NCI-H1092 (cell line): Measurements from ENCODE around the gene TICRR.

Experiments
- DNase-seq: peaks from one replicate; lab custom pipeline; 2025; lab: John Stamatoyannopoulos, UW

TICRR gene

GRCh38 chr15:89630260-89630659 is 55.0 kb downstream of the TICRR start:
- DNase-seq = no peak

- no peak for DNase-seq
These were observed 56.0 kb downstream of the TICRR start for GRCh38 chr15:89630974-89631901.

DNA sequence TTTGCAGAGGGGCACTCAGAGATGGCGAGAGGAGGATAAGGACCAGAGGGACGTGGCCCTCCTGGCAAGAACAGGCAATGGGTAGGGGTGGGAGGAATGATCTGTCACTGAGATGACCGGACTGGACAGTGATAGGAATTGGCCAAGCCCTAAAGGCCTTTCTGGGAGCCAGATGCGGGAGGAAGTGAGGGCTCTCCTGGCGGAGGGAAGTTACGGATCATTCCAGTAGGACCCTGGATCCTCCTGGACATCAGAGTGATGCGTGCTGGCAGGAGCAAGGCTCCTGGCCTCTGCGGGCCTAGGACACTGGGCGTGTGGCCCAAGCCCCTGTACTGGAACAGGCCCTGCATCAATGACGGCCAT is 56.6 kb downstream of the TICRR start:
- no peak for DNase-seq

DNA sequence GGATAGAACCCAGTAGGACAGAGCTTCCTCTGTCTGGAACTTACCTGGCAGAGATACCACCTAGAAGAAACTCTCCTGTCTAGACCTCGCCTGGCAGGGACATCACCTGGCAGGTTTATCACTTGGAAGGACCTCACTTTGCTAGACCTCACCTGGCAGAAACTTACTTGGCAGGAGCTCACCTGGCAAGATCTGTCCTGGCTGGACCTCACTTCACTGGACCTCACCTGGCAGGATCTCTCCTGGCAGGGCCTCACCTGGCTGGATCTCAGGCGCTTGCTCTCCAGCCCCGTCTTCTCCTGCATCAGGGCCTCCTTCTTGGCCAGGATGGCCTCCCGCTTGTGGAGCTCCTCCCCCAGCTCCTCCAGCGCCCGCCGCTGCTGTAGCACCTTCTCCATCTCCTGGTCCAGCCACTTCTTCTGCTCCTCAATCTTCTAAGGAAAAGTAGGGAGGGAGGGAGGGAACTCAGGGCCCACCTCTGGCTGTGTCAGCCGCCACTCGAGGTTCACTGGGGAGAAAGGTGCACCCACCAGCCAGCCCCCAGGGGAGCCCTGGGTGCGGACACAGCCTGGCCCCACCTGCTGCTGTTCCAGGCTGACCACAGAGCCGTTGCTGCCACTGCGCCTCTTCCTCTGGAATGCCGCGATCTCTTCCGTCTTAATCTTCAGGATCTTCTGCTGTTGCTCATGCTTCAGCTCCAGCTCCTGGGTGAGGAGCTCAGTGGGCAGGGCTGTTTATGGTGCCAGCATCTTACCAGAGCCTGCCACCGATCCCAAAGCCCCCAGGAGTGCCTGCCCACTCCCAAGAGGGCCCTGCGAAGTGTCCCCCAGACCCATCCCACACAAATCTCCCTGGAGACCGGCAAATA is 57.5 kb downstream of the TICRR start:
- no peak for DNase-seq

- DNase-seq = no peak
These were observed 58.3 kb downstream of the TICRR start for GRCh38 chr15:89633585-89633984.

DNA sequence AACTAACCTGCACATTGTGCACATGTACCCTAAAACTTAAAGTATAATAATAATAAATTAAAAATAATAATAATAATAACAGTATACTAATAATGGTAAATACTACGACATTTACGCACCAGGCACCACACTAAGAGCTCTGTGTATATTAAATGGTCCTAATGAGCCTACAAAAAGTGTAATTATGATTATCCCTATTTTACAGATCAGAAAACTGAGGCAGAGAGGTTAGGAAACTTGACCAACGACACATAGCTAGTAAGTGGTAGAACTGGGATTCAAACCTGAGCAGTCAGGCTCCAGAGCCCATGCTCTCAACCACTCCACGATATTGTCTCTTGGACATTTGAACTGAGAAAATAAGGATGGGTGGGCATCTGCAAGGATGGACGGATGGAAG is 65.0 kb downstream of the TICRR start:
- DNase-seq = no peak

DNA sequence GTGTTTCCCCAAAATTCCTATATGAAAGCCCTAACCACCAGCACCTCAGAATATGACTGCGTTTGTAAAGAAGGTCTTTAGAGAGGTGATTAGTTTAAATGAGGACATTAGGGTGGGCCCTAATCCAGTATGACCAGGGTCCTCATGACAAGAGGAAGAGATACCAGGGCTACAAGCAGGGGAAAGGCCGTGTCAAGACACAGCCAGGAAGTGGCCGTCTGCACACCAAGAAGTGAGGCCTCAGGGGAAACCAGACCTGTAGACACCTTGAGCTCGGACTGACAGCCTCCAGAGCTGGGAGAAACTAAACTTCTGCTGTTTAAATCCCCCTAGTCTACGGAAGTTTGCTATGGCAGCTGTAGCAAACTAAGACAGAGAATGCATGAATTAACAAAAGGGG is 65.8 kb downstream of the TICRR start:
- no peak for DNase-seq

- DNase-seq = no peak
These were observed 66.8 kb downstream of the TICRR start for GRCh38 chr15:89642106-89642505.

DNA sequence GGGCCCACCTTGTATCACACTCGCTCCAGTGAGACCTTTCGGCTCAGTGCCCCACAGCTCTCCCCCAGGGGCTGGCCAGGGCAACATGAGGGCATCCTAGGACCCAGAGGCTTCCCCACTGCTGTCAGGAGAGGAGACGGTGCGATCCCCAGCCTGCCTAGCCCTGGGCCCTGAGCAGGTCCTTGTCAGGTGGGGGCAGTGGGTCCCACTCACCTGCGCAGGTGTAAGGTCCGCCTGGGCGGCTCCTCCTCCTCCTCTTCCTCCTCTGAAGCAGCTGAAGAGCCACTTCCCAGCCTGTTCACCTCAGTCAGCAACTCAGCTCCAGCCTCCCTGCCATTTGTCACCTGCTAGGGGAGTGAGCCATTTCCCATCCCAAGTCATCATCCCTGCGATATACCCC is 70.4 kb downstream of the TICRR start:
- DNase-seq = no peak

- DNase-seq = no peak
These were observed 71.3 kb downstream of the TICRR start for GRCh38 chr15:89646416-89647141.

- peak; percentile 36 for DNase-seq
These were observed 72.1 kb downstream of the TICRR start for GRCh38 chr15:89647191-89647851.

GRCh38 chr15:89648106-89649012 is 73.1 kb downstream of the TICRR start:
- no peak for DNase-seq

- no peak for DNase-seq
These were observed 73.8 kb downstream of the TICRR start for GRCh38 chr15:89649013-89649625.

DNA sequence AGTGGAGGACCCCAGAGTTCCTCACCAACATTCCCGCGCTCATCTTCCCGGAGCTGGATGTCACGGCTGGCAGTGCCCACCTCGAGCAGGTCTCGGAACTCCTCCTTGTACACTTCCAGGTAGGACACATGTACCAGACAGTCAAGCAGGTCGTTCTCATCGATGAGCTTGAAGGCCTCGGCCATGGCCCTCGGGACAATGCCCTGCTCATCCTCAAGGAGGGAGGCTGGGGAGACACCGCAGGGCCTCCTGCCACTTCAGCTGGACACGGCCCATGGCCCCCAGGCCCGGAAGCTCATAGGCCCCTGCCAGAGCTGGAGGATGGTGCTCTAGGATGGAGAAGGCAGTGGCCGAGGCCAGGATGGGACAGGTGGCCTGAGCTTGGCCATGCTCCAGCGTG is 74.4 kb downstream of the TICRR start:
- DNase-seq = no peak

DNA sequence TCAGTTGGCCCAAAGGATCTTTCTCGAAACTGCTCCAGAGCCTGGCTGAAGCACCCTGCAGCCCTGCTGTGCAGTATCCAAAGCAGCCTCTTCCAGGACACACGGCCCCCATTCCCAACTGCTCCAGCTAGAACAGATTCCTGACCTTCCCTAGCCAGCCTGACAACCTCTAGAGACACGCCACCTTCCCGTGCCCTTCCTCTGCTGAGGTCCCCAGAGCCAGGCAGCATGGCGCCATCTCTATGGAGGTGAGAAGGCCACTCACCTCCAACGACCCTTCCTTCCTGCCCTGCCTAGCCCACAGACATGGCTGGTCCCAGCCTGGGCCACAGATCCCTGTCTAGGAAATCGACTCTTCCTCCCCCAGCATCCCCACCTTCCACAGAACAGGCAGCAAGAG is 76.9 kb downstream of the TICRR start:
- DNase-seq = no peak

GRCh38 chr15:89652666-89653065 is 77.4 kb downstream of the TICRR start:
- no peak for DNase-seq

GRCh38 chr15:89653578-89653977 is 78.3 kb downstream of the TICRR start:
- no peak for DNase-seq

GRCh38 chr15:89654301-89654761 is 79.1 kb downstream of the TICRR start:
- no peak for DNase-seq

DNA sequence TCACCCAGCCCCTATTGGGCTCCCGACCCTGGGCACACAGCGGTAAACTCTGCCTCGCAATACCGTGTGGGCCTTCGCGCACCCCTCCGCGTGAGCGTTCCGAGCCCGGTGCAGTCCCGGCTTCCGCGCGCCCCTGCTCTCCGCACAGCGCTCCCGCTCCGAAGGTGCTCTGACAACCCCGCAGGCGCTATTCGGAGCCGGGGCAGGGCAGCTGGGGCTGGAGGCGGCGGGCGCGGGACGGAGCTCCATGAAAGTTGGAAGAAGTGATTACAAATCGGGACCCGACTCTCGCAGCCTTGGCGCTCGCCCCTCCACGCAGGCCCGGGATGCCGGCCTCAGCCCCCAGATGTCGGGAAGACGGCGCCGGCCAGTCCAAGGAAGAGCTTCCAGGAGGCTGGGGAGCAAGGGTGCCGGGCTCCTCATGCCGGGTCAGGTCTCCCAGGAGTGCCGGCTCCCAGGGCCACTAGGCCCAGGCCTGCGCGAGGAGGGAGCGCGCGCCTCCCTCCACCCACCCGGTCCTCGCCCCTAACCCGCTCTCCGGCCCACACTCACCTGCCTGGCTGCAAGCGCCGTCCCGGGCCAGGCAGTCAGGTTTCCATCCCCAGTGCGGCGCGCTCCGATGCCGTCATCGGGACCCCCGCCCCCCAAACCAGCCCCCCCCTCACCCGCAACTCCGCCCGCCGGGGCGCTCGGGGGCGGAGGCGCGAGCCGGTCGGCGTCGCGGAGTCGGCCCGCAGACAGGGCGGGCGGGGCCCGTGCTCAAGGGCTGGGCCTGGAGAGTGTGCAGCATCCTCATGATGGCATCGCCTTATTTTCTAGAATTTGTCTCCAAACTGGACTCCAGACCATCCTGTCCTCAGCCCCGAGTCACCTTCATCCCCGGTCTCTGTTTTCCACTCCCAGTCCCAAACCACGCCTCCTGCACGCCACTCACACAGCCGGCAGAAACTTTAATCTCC is 79.9 kb downstream of the TICRR start, which contains the start of gene KIF7:
Gene KIF7 (minus strand): TSS at position 621 of the 959 bp plus-strand sequence. CDS start 2,537 bp downstream, outside the sequence.
- DNase-seq = no peak
